SJCRH30 (cell line): ENCODE measurements around the gene C1orf53. TPM values are rescaled to one million over a fixed set of nuclear protein-coding genes. Genes with fewer than 3 reads are reported as not detected.

Source experiments
- DNase-seq, 2 experiments: peaks; one replicate each; pipeline ENCODE4 v3.0.0-alpha.2; 2015 to 2020
- H3K27ac ChIP-seq: fragments of 250-450 bp; sonication (Bioruptor Pico); 2 replicates; pipeline ENCODE4 v1.5.1; 2020; ENCODE audit warnings: mild to moderate bottlenecking, moderate library complexity
- H3K27me3 ChIP-seq: fragments of 250-450 bp; sonication (Bioruptor Pico); 2 replicates; pipeline ENCODE4 v1.5.1; 2020; ENCODE audit warnings: mild to moderate bottlenecking, moderate library complexity
- H3K36me3 ChIP-seq: fragments of 250-450 bp; sonication (Bioruptor Pico); 2 replicates; pipeline ENCODE4 v1.5.1; 2020; ENCODE audit warnings: mild to moderate bottlenecking, moderate library complexity
- H3K4me1 ChIP-seq: fragments of 250-450 bp; sonication (Bioruptor Pico); 2 replicates; pipeline ENCODE4 v1.5.1; 2020; ENCODE audit warnings: mild to moderate bottlenecking, moderate library complexity
- H3K4me3 ChIP-seq: fragments of 250-450 bp; sonication (Bioruptor Pico); 2 replicates; pipeline ENCODE4 v1.5.1; 2020; ENCODE audit warnings: mild to moderate bottlenecking, moderate library complexity
- H3K9me3 ChIP-seq: fragments of 250-450 bp; sonication (Bioruptor Pico); replicated peaks from 2 replicates; pipeline ENCODE4 v1.5.1; 2020; ENCODE audit warnings: mild to moderate bottlenecking, moderate library complexity
- total RNA-seq: library from RNA; depleted of rRNA; stranded (reverse); fragments of >200 nt; shearing (Covaris generic); gene quantifications from 2 replicates; pipeline ENCODE4 v1.2.3, GENCODE V29; 2014; rRNA removed

C1orf53 gene
- total RNA-seq, 1 experiment from 2014 or later = 2.6 TPM

DNA sequence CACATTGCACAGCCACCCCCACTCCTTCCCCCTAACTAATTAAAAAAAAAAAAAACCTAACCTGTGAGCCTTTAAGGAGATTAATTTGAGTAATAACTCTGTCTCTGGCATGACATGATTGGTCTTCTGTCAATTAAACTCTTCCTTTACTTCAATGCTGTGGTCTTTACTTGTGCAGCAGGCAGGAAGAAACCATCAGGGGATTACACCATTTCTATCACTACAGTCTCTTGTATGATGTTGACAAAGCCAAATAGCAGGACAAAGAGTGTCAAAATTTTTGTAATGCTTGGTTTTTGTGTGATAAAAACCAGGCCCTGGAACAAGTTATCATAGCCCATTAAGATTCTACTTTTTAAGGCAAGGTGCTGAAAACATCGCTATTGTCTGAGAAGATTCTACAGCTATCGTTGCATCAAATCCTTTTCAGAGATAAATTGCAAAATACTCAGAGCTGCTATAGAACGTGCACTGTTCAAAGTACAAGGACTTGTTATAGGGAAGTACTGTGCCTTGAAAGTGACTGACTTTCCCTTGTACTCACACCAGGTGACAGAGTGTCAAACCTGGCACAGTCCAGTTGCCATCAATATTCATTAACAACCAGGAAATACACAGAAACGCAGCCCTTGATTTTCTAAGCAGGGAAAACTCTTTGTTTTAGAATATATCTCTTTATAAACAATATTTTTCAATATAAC, 52.4 kb downstream of the C1orf53 start:
- H3K27ac ChIP-seq = no peak overlapping the region
- H3K9me3 ChIP-seq = no peaks in the 10 kb centered on the region
- no peak overlapping the region for H3K4me3 ChIP-seq
- H3K27me3 ChIP-seq = no peaks in the 10 kb centered on the region
- no peaks in the 10 kb centered on the region for H3K36me3 ChIP-seq
- no peak for DNase-seq
- no peaks in the 10 kb centered on the region for H3K4me1 ChIP-seq

DNA sequence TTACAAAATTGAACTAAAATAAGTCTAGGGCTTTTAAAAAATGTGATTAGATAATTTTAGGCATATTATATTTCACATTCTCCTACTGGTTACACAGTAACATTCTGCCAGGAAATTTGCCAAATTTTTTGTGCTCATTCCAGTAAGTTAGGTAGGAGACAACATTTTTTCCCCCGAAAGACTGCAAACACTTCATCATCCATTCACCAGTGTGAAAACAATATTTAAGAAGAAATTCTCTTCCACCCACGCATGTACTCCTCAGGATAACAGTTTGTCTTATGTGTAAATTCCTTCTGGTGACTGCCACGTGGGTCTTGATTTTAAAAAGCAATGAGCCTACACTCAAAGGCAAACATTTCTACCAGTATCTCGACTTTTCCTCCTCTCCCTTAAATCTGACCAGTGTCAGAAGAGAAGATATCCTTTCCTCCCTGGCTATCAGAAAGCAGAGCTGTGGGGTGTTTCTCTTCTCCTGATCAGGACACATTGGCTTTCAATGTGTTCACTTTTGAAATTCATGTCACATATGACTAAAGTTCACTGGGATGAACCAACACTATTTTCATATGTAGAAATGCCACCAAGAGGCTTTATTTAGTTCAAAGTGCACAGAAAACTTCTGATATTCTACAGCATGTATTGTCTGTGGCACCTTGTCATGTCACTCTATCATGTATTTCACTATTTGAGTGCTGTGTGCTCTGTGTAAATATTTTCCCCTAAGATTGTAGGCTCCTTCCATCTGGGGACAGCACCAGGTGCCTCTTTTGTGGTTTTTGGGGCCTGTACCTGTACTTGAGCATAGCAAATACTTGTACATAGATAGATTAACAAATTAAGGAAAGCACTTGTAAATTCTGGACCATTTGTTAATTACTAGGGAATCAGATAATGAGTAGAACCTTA, 53.3 kb downstream of the C1orf53 start:
- H3K4me3 ChIP-seq = no peak overlapping the region
- H3K4me1 ChIP-seq = no peaks in the 10 kb centered on the region
- H3K36me3 ChIP-seq = no peaks in the 10 kb centered on the region
- H3K27ac ChIP-seq = no peak overlapping the region
- H3K9me3 ChIP-seq = no peaks in the 10 kb centered on the region
- DNase-seq = no peak
- H3K27me3 ChIP-seq = no peaks in the 10 kb centered on the region

Other genes with a start within 250 kb of the C1orf53 start
- 3.6 and 4.2 TPM in 2 replicates for gene DENND1B, start 127.2 kb upstream of the C1orf53 start, total RNA-seq
- gene LHX9, start 14.7 kb downstream of the C1orf53 start, total RNA-seq = 0.33 and 0.93 TPM in 2 replicates